ENCODE results near the gene USP24.
A peak's percentile ranks its signal among the peaks of the same experiment; 100 is the strongest.

Gene USP24, protein sequence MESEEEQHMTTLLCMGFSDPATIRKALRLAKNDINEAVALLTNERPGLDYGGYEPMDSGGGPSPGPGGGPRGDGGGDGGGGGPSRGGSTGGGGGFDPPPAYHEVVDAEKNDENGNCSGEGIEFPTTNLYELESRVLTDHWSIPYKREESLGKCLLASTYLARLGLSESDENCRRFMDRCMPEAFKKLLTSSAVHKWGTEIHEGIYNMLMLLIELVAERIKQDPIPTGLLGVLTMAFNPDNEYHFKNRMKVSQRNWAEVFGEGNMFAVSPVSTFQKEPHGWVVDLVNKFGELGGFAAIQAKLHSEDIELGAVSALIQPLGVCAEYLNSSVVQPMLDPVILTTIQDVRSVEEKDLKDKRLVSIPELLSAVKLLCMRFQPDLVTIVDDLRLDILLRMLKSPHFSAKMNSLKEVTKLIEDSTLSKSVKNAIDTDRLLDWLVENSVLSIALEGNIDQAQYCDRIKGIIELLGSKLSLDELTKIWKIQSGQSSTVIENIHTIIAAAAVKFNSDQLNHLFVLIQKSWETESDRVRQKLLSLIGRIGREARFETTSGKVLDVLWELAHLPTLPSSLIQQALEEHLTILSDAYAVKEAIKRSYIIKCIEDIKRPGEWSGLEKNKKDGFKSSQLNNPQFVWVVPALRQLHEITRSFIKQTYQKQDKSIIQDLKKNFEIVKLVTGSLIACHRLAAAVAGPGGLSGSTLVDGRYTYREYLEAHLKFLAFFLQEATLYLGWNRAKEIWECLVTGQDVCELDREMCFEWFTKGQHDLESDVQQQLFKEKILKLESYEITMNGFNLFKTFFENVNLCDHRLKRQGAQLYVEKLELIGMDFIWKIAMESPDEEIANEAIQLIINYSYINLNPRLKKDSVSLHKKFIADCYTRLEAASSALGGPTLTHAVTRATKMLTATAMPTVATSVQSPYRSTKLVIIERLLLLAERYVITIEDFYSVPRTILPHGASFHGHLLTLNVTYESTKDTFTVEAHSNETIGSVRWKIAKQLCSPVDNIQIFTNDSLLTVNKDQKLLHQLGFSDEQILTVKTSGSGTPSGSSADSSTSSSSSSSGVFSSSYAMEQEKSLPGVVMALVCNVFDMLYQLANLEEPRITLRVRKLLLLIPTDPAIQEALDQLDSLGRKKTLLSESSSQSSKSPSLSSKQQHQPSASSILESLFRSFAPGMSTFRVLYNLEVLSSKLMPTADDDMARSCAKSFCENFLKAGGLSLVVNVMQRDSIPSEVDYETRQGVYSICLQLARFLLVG (N-terminal part only)

DNA sequence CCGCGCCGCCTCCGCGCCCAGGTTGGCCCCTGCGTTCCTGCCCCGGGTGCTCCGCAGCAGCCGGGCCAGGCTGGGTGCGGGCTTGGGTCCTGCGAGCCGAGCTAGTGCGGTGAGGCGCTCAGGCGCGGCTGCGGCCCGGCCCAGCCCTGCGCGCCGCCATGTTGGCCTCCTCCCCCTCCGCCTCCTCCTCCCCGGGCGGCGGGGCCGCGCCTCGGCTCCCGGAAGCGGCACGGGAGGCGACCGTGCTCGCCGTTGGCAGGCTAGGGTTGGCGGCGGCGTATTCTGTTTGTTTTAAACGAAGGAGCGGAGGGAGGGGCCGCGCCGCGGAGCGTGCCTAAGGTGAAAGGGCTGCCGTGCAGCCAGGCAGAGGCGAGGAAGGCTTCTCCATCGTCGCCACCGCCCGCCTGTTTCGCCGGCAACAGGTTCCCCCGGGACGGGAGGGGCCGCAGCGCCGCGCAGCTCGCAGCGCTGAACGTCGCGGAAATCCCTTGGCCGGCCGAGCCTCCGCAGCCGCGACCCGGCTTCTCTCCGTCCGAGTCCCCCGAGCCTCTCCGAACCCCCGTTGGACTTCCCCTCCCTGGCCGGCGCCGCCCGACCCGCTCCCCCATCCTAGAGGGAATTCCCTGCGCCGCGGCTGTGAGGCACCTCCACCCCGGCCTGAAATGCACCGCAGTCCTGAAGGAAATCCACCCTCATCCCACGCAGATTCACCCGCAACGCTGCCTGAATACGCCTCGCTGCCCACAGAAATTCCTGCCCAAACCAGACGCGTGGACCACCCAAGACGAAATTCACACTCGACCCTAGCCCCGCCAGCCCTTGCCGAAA is at the start of gene USP24:
Gene USP24, minus strand, starts transcription at position 171 of the 828 bp plus-strand sequence. CDS start 251 bp downstream, outside the sequence.
- peak; percentile 64 for DNase-seq

DNA sequence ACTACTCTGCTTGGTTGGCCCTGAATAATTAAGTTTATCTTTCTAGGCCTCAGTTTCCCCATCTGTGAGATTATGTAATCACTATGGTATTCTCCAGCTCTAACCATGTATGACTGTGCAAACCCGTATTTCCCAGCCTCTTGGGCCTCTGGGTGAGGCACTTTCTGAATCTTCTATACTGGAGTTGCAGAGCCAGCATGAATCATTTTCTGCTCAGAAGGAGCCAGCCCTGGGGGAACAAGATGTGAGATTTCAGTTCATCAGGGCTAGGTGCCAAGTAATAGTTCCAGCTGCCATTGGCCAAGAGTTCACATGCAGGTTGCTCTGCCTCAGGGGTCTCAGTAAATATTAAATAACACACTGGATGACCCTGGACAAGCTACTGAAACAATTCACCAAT is 47.7 kb upstream of the USP24 start:
- DNase-seq, result no peak

DNA sequence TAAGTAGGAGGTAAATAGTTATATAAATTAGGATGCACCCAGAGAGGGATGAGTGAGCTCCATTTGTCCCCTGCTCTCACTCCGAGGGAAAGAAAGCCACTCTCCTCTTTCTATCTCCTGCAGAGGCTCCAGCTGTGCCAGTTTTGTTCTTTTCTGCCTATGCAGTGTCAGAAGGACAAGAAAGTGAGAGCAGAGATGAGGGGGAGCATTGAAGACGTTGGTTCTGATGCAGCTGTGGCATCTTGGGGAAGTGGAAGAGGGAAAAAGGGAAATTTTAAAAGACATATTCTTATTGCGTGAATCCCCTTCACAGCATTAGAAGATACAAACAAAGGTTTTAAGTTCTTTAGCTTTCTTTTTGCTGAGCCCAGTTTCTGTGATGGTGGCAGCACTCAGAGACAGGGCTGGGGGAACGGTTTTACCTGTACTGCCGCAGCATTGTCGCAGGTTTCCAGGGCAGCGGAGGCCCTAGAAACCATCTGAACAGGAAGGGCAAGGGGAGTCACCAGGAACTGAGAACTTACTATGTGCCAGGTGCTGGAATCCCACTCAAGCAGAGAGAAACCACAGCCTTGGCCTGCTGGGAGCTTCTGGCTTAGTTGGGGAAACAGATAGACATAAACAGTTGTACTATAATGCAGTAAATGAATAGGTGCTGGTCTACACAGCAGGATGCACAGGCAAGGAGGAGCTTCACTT is 44.9 kb upstream of the USP24 start:
- DNase-seq, result no peak

DNA sequence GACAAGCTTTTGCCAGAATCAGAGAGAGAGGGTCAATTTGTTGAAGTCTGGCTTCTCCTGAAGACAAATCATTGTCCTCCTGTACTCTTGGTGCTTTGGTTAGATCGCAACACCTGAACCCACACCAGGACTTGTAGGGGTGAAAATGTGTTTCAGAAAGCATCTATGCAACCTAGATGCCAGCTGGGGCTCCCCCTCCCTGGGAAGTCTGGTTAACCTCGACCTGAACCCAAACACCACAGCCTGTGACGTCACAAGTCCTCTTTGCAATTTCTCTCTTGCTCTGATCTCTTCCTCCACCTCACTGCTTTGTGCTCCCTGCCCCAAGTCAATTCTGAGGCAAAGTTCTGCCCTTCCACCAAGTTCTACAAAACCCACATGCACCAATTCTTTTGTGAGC is 42.8 kb upstream of the USP24 start:
- DNase-seq, result peak; percentile 14

DNA sequence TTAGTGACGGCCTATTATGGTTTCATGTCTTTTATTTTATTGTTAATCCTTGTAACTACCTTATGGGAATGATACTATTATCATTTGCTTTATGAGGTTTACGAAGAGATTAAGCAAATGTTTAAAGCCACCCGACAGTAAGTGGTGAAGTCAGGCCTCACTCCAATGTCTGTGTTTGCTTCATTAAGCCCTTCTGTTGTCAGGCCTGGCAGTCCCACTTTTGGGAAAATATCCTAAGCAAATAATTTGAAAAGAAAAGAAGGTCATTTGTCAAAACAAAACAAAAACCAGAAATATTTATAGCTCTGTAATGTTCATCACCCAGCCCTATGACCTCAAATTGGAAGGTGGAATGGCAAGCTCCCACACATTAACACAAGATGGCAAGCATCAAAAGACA is 40.7 kb upstream of the USP24 start:
- no peak for DNase-seq

DNA sequence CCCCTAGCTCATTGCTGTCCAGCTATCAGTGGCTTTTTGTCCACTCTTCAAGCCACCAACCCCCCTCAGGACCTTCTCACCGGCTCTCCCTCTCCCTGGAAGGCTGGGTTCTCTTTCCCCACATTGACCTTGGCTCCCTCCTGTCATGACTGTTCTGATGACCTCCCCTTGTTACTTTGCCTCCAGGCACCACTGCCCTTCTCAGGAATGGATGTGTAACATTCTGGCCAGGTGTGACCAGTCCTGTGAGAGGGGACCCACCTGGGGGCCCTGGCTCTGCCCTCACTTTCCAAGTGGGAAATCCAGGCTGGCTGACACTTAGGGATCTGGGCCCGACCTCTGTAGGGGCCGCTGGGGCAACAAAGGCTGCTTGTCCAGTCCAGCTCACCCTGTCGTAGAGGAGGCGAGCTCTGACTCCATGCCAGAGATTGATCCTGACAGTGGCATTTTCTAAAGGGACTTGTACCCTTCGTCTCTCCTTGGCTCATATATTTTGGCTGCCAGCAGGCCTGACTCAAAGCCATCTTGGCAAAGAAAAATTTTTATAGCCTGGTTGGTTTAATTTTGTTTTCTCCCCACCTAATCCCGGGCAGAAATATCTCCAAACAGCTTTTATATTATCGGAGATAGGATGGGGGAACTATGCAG is 37.9 kb upstream of the USP24 start:
- no peak for DNase-seq

DNA sequence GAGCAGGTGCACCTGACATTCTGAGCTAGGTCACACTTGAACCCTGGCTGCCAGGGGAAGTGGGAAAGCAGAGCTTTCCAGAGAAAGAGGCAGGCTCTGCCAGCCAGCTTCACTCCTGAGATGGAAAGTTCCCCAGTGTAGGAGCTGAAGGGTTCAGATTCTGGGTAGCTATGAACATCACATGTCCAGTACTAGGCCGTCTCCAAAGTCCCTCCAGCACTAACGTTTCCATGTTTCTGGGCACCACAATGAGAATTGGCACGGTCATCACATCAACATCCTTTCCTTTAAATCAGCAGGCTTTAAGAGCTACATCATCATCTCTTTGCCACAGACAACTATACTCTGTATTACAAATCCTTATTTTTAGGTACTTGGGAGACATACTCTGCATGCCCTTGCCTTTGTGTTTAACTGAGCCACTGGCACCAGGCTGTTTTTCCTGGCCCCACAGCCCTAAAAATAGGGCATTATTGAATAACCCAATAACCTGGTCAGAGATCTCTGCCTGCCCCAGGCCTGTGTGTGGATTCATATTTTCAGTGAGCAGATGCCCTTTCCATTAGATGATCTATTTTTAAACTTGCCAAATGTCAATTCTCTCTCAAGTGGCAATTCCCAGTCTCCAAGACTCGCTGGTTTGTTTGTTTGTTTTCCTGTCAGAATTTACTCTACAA is 35.4 kb upstream of the USP24 start:
- DNase-seq, result no peak

DNA sequence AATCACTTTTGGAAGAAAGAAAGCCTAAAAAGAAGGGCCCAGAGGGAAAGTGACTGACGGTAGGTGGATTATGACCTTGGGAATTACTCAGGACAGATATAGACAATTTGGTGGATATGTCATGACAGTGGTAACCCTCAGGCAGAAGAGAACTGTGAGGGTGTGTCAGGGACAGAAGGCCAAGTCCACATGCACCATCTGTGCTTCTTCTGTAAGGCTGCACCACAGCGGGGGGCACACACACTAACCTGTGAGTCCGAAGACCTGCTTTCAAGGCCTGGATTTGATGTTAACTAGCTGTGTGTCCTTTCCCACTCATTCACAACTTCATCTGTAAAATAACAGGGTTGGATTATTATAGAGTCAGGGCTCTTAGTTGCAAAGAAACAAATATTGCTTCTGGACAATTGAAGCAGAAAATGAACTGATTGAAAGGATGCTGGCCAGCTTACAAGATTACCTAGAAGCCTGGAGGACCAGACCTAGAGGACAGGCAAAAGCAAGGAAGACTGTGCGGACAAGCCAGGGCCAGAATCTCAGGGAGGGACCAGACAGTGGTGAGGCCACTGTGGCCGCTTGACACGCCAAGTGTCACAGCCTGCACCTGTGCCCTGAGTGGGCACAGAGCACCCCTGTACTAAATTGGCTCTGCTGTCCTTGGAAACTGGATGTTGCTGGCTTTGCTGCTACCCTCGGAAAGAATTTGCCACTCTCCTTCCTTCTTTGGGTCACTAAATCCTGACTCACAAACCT is 34.7 kb upstream of the USP24 start:
- DNase-seq, result no peak

DNA sequence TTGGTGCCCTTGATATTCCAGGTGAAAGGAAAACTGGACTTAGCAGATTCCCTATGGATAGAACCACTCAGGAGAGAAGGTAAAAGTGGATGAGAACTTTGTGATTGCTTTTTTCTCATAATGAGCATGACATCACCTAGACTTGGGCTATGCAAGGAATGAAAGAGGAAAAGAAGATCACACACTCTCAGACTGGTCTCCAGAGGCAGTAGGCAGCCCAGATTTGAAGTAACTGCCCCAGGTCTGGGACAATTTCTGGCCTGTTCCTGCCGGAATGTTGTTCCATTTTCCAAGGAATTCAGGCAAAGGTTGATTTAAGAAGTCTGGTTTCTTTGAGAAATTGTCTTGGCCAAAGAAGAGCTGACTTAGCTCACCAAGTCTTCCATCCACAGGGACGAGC is 31.7 kb upstream of the USP24 start:
- no peak for DNase-seq

DNA sequence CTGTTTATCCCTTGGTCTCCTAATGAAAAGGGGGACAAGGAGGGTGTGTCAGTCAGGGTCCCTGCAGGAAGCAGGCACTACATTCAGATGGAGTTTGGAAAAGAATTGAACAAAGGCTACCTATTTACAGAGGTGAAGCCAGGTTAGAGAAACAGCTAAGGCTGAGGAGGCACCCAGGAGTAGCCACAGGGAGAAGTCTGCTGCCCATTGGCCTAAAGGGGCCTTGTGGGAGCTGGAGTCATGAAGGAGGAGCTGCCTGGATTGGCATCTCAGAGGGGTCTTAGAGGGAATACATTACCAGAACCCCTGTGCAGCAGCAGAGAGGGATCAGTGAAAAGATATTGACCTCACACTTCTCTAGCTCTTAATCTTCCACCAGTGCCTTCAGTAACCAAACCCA is 31.2 kb upstream of the USP24 start:
- DNase-seq, result no peak

DNA sequence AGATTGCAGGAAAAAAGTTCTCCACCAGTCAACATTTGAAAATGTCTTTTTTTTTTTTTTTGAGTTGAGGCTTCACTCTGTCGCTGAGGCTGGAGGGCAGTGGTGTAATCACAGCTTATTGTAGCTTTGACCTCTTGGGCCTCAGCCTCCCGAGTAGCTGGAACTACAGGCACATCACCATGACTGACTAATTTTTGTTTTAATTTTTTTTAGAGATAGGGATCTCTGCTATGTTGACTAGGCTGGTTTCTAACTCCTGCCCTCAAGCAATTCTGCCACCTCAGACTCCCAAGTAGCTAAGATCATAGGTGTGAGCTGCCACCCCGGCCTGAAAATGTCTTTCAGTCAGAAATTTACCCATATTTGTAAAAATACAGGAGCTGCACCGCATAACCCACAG is 30.6 kb upstream of the USP24 start:
- no peak for DNase-seq

DNA sequence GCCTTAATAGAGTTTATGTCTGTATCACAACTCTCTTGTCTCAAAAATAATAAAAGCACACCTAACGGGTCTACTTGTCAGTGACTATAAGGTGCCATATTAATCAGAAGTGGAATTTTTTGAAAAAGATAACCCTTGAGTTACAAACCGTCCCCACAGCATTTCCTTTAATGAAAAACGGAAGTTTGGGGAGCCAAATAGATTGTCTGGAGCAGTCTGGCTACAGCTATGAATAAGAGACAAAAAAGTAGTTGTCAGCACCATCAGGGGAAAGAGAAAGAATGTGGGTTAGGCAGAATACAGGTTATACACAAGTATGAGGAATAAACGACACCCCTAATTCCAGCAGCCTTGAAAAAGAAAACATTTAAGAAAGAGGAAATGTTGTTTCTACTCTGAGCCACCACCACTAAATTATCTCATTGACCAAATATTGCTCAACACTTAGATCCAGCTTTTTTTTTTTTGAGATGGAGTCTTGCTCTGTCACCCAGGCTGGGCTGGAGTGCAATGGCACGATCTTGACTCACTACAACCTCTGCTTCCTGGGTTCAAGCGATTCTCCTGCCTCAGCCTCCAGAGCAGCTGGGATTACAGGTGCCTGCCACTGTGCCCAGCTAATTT is 29.4 kb upstream of the USP24 start:
- no peak for DNase-seq

DNA sequence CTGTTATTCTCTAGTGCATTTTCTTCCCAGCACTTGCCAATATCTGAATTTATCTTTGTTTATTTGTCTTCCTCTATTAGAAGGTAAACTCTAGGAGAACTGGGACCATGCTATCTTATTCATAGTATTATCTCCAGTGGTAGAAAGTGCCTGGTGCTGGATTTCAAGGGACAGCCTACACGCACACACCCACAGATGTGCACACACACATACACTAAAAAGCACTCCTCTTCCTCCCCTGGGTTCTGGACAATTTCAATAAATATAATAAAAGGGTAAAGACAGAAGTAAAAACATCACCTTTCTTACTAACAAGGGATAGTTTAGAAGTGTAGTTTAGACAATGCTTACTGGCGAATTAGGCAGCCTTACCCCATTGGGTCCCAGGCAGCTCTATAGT is 28.5 kb upstream of the USP24 start:
- no peak for DNase-seq

DNA sequence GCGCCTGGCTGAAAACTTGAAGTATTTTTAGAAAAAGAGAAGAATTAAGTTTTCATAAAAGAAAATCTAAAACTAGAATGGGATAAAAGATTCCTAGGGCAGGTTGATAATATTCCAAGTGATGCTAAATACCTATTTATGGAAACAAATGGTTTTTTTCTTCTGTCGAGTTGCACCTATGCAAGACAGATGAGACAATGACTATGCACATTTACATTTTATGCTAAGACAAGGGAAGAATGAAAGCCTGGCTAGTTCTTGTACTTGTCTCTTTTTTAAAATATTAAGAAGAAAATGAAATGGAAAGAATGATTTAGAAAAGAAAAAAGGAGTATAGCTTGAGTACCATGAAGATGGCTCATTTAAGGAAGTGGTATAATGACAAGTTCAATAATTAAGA is 24.4 kb upstream of the USP24 start:
- no peak for DNase-seq

DNA sequence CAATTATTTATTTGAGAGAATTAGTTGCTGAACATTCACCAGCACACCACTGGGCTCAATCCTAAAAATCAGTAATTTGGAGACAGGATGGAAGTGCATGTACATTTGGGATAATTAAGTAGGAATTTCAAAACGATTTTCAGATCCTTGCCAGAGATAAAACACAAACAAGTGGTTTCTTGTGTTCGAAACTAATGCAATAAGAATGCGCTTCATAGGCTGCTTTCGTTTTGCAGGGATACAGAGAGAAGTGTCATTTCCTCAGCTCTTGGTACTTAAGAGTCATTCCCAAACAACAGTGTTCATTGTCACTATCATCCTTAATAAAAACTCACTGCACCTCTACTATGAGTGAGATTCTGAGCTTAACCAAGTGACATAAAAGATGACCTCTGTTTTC is 20.6 kb upstream of the USP24 start:
- DNase-seq, result no peak

DNA sequence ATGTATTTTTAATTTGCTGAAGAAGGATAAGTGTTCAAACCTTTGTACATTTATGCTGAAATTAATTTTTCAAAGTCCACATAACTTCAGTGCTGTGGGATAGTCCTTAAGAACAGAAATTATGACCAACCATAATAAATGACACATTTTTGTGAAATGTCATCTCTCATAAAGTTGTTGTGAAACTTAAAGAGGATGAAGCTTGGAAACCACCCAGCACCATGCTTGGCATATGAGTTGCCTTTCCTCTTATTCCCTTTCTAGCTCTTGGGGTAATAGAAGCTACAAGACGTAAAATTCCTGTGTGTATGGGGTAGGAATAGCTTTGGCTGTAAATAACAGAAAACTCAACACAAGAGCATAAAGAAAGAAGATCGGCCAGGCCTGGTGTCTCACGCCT is 18.9 kb upstream of the USP24 start:
- no peak for DNase-seq

DNA sequence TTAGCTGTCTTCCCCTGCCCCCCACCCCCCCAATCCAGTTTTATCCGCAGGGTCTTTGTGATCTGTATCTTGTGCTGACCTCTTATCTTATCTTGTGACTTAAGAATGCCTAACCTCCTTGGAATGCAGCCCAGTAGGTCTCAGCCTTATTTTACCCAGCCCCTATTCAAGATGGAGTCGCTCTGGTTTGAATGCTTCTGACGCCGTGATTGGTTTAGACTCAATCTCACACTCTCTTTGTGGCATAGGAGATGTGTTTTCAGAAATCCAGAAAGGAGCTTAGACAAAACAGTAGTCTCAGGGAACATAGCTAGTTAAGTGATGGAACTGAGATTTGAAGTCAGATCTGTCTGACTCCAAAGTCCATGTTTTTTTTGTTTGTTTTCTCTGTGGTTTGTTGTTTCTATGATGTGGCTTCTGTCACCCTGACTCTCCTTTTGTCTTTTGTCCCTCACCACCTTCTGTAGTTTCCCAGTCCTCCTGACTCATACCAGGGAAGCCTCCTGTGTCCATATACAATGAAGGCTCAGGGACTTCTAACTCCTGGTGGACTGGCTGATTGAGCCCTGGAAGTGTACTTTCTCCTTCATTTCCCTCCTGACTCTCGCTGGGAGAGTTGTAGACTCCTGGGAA is 18.1 kb upstream of the USP24 start:
- DNase-seq, result no peak

DNA sequence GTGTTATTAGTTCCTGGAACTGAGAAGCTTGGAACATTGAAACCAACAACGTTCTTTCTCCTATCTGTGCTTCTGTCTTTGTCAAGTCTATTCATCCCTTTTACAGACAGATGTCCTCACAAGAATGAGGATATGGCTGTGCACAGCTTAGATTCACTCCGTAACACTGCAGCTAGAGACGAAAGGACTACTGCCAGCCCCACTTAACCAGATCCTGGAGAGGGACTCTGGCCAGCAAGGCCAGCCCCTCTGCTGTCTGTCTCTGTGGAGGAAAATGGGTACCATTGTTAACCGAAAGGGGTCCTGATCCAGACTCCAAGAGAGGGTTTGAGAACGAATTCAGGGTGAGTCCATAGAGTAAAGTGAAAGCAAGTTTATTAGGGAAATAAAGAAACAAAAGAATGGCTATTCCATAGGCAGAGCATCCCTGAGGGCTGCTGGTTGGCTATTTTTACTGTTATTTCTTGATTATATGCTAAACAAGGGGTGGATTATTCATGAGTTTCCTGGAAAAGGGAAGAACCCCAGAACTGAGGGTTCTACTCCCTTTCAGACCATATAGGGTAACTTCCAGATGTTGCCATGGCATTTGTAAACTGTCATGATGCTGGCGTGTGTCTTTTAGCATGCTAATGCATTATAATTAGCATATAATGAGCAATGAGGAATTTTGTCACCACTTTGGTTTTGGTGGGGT is 17.4 kb upstream of the USP24 start:
- DNase-seq, result no peak

All from activated T-cell treated with anti-CD3 and anti-CD28 coated beads for 4 hours (primary cell).